K562 (cell line): Measurements from ENCODE around the gene MAP2K7. TPM values are rescaled to one million over a fixed set of nuclear protein-coding genes. Genes with fewer than 3 reads are reported as not detected.
A peak's percentile ranks its signal among the peaks of the same experiment; 100 is the strongest.

Source experiments
- AFF1 ChIP-seq, 2 experiments: fragments of 450-650 bp; IDR thresholded peaks; 2 replicates each; pipeline ENCODE4 v1.6.1; 2018; ENCODE audit warnings: mild to moderate bottlenecking in 2 of 2, low read depth in 1 of 2; ENCODE audit not compliant: partially characterized antibody in 2 of 2
- ARHGAP35 ChIP-seq: fragments of 450-650 bp; IDR thresholded peaks from 2 replicates; pipeline ENCODE4 v1.6.1; 2018; ENCODE audit not compliant: partially characterized antibody
- BDP1 ChIP-seq: IDR thresholded peaks from 3 replicates; pipeline ENCODE4 v1.6.1; 2011; ENCODE audit not compliant: insufficient read length, insufficient read depth
- BMI1 ChIP-seq: fragments of 150-350 bp; IDR thresholded peaks from 2 replicates; pipeline ENCODE4 v1.6.1; 2014; ENCODE audit warnings: low read length
- CTBP1 ChIP-seq: fragments of 450-650 bp; IDR thresholded peaks from 2 replicates; pipeline ENCODE4 v1.6.1; 2016; ENCODE audit warnings: borderline replicate concordance
- MYNN ChIP-seq, 2 experiments: sonication (generic); formaldehyde crosslinking in 1 of 2; IDR thresholded peaks; 2 replicates each; pipeline versions ENCODE4 v1.5.0 to v1.6.1; 2016 to 2020; ENCODE audit warnings: antibody characterized with exemption in 1 of 2, missing genetic modification reagents in 1 of 2
- NFIC ChIP-seq: fragments of 450-650 bp; IDR thresholded peaks from 2 replicates; pipeline ENCODE4 v1.6.1; 2017; ENCODE audit warnings: mild to moderate bottlenecking, inconsistent platforms
- NR0B1 ChIP-seq: fragments of 450-650 bp; IDR thresholded peaks from one replicate; pipeline ENCODE4 v1.6.1; 2018; ENCODE audit warnings: mild to moderate bottlenecking, moderate library complexity; ENCODE audit not compliant: partially characterized antibody
- RBFOX2 ChIP-seq: fragments of 200-400 bp; formaldehyde crosslinking; IDR thresholded peaks from 2 replicates; pipeline ENCODE4 v1.6.1; 2017; ENCODE audit warnings: low read depth, mild to moderate bottlenecking, low read length, moderate library complexity
- SMAD2 ChIP-seq: fragments of 150-350 bp; IDR thresholded peaks from 2 replicates; pipeline ENCODE4 v1.6.1; 2014; ENCODE audit warnings: low read depth, mild to moderate bottlenecking, low read length
- SMAD4 ChIP-seq: fragments of 250-450 bp; sonication (Bioruptor Pico); conservative IDR thresholded peaks from 2 replicates; pipeline ENCODE4 v1.8.0; 2021; ENCODE audit warnings: inconsistent platforms, mild to moderate bottlenecking, moderate library complexity
- SMARCB1 ChIP-seq: IDR thresholded peaks from 2 replicates; pipeline ENCODE4 v1.6.1; 2011; ENCODE audit warnings: improper control_type of control experiment, low read depth; ENCODE audit not compliant: insufficient read length
- SMARCC2 ChIP-seq: fragments of 450-650 bp; IDR thresholded peaks from 2 replicates; pipeline ENCODE4 v1.6.1; 2017; ENCODE audit warnings: antibody characterized with exemption, moderate library complexity, mild to moderate bottlenecking, low read depth
- SREBF2 ChIP-seq: sonication (generic); formaldehyde crosslinking; IDR thresholded peaks from 2 replicates; pipeline ENCODE4 v1.4.0; 2020; ENCODE audit warnings: mild to moderate bottlenecking, missing genetic modification reagents
- ZBTB17 ChIP-seq: fragments of 450-650 bp; formaldehyde crosslinking; IDR thresholded peaks from 2 replicates; pipeline ENCODE4 v1.4.0; 2020; ENCODE audit warnings: mild to moderate bottlenecking
- ZC3H8 ChIP-seq: fragments of 450-650 bp; IDR thresholded peaks from 2 replicates; pipeline ENCODE4 v1.6.1; 2017
- ZNF668 ChIP-seq: fragments of 250-450 bp; sonication (Bioruptor Pico); IDR thresholded peaks from 2 replicates; pipeline ENCODE4 v1.8.0; 2022; ENCODE audit warnings: mild to moderate bottlenecking, inconsistent platforms
- polyA plus RNA-seq, 8 experiments: library from polyadenylated mRNA; depleted of rRNA in 4 of 8; stranded (reverse) in 5 of 8; unstranded in 3 of 8; fragments of >200 nt; fragmentation: Nextera tagmentation in 2 of 8; fragmentation: Illumina TruSeq in 1 of 8; extraction: Ambion mirVana in 2 of 8; extraction: Trizol in 1 of 8; gene quantifications; 2 replicates each; pipeline versions ENCODE4 v1.2.1 to v1.2.3, GENCODE V29; 2011 to 2014; ENCODE audit warnings: inconsistent platforms in 1 of 8, missing spikeins in 1 of 8
- total RNA-seq, 7 experiments: library from RNA; depleted of rRNA in 6 of 7; stranded (reverse); fragments of >200 nt in 6 of 7; fragmentation: Illumina TruSeq in 2 of 7; extraction: Trizol in 2 of 7; gene quantifications; 2 replicates each; pipeline versions ENCODE4 v1.2.1 to v1.2.3, GENCODE V29; 2011 to 2021; ENCODE audit warnings: low replicate concordance in 1 of 7
- TF ChIP-seq, protein P1 (sequence below): fragments of 250-450 bp; sonication (Bioruptor Pico); IDR thresholded peaks from 2 replicates; pipeline ENCODE4 v1.4.0; 2020; ENCODE audit warnings: mild to moderate bottlenecking, moderate library complexity, borderline replicate concordance
- TF ChIP-seq, protein P2 (sequence below): sonication (generic); formaldehyde crosslinking; IDR thresholded peaks from 2 replicates; pipeline ENCODE4 v1.8.0; 2022; ENCODE audit warnings: mild to moderate bottlenecking, missing genetic modification reagents

MAP2K7 gene
- total and polyA plus RNA-seq, 9 of the 15 experiments (the other 6 are each of a cell fraction or from before 2014, with no cell fraction given) = 0.51 to 45.8 (median 14.1) TPM

DNA sequence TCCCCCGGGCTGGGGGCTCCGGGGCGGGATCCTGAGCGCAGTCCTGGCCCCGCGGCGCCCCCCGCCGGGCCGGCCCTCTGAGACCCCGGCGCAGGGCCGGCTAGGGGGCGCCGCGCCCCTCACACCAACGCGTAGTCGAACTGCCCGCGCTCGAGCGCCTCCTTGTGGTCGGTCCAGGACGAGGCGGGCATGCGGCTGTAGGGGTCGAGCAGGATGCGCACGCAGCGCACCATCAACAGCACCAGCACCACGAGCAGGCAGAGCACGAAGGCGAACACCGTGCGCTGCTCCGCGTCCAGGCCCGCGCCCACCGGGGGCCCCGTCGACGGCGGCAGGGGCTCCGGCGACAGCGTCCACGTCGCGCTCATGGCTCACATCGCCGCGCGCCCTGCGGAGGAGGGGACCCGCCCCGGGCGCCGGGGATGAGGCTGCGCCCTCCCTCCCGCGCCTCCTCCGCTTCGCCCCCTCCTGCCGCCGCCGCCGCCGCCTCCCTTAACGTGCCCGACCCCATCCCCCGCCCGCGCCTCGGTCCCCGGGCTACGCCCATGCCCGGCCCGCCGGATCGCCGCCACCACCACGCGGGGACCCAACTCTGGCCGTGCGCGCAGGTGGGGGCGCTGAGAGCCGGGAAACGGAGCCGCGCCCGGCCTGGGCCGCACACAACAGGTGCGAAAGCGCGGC, 21.6 kb downstream of the MAP2K7 start (continued):
- TF ChIP-seq CTBP1 (peak; percentile 91), MYNN (IDR thresholded peaks at IDR 0.05) (no peak), MYNN (CRISPR knock-in tag; IDR thresholded peaks at IDR 0.05) (no peak), RBFOX2 (peak; percentile 65), BMI1 (no peak), AFF1 (IDR thresholded peaks at IDR 0.05; ENCODE audit: low read depth in 1 of 2, partially characterized antibody in 2 of 2) (no peak), SREBF2 (CRISPR knock-in tag) (no peak), SMARCC2 (no peak), ZBTB17 (no peak), ZC3H8 (no peak), SMAD4 (CRISPR knock-in tag) (0 out of 2 replicates have a peak, but pooled peaks have one; percentile 20), SMAD2 (no peak), NFIC (no peak), ZNF668 (CRISPR knock-in tag) (no peak), ARHGAP35 (no peak), SMARCB1 (no peak), BDP1 (no peak), NR0B1 (no peak)
- TF ChIP-seq, protein P1, sequence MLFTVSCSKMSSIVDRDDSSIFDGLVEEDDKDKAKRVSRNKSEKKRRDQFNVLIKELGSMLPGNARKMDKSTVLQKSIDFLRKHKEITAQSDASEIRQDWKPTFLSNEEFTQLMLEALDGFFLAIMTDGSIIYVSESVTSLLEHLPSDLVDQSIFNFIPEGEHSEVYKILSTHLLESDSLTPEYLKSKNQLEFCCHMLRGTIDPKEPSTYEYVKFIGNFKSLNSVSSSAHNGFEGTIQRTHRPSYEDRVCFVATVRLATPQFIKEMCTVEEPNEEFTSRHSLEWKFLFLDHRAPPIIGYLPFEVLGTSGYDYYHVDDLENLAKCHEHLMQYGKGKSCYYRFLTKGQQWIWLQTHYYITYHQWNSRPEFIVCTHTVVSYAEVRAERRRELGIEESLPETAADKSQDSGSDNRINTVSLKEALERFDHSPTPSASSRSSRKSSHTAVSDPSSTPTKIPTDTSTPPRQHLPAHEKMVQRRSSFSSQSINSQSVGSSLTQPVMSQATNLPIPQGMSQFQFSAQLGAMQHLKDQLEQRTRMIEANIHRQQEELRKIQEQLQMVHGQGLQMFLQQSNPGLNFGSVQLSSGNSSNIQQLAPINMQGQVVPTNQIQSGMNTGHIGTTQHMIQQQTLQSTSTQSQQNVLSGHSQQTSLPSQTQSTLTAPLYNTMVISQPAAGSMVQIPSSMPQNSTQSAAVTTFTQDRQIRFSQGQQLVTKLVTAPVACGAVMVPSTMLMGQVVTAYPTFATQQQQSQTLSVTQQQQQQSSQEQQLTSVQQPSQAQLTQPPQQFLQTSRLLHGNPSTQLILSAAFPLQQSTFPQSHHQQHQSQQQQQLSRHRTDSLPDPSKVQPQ (CRISPR knock-in tag) = no peak
- TF ChIP-seq, protein P2, sequence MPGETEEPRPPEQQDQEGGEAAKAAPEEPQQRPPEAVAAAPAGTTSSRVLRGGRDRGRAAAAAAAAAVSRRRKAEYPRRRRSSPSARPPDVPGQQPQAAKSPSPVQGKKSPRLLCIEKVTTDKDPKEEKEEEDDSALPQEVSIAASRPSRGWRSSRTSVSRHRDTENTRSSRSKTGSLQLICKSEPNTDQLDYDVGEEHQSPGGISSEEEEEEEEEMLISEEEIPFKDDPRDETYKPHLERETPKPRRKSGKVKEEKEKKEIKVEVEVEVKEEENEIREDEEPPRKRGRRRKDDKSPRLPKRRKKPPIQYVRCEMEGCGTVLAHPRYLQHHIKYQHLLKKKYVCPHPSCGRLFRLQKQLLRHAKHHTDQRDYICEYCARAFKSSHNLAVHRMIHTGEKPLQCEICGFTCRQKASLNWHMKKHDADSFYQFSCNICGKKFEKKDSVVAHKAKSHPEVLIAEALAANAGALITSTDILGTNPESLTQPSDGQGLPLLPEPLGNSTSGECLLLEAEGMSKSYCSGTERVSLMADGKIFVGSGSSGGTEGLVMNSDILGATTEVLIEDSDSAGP (CRISPR knock-in tag) = no peak; the same call in 1 of the 2 replicates
